ENCODE data around the gene RHCE. TPM values are rescaled to one million over a fixed set of nuclear protein-coding genes. Genes with fewer than 3 reads are reported as not detected.
"Not testable (repeated sequence)": the region's sequence is repeated elsewhere in the genome, so short reads cannot be mapped to it uniquely, and the experiment has no call there.

The RHCE gene
- total and polyA plus RNA-seq, 5 donors from 2014 or later: 0.16 to 0.45 (median 0.31) TPM; not detected in 1

DNA sequence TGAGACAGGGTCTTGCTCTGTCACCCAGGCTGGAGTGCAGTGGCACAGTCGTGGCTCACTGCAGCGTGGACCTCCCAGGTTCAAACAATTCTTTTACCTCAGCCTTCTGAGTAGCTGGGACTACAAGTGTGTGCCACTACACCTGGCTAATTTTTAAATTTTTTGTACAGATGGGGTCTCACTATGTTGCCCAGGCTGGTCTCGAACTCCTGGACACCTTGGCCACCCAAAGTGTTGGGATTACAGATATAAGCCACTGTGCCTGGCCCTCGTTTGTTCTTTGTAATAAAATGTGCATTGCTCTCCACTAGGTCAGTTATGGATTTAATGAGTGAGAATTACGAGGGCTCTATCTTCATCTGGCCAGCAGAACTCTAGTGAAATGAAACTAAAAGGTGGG lies 24.0 kb upstream of the RHCE start:
- not testable (repeated sequence) for H3K27ac ChIP-seq (ENCODE audit: insufficient read depth, low read length, poor library complexity, severe bottlenecking); ATAC-seq (ENCODE audit: low read depth in 2 of 2); H3K4me3 ChIP-seq (ENCODE audit: low read depth, low read length); H3K9me3 Mint-ChIP-seq; H3K9me3 ChIP-seq (ENCODE audit: control insufficient read depth in 2 of 2, low read length in 2 of 2); H3K4me1 ChIP-seq (ENCODE audit: control insufficient read depth, insufficient read depth, low read length, poor library complexity, severe bottlenecking); H3K27ac Mint-ChIP-seq; H3K4me3 Mint-ChIP-seq; DNase-seq; H3K27me3 ChIP-seq (ENCODE audit: control insufficient read depth, insufficient read depth, low read length); H3K27me3 Mint-ChIP-seq
- H3K36me3 ChIP-seq (ENCODE audit: control insufficient read depth, insufficient read depth, low read length): peaks cover 11% of the 10 kb centered on the region
- Mint-ChIP-seq H3K36me3 (peaks cover 18% of the 10 kb centered on the region), H3K4me1 (peaks cover 19 to 47% (median 27%) of the 10 kb centered on the region in 4 donors)

GRCh38 chr1:25443030-25443699 lies 22.5 kb upstream of the RHCE start:
- DNase-seq: no peak
- H3K27ac ChIP-seq (ENCODE audit: insufficient read depth, low read length, poor library complexity, severe bottlenecking): no peak overlapping the region
- H3K9me3 ChIP-seq (ENCODE audit: control insufficient read depth in 2 of 2, low read length in 2 of 2): no peaks in the 10 kb centered on the region
- Mint-ChIP-seq H3K36me3 (peaks cover 18% of the 10 kb centered on the region), H3K27me3 (no peaks in the 10 kb centered on the region), H3K4me3 (no peak overlapping the region), H3K27ac (peak overlapping the region; percentile 46 to 78 (median 63)), H3K4me1 (peaks cover 19 to 47% (median 28%) of the 10 kb centered on the region in 4 donors), H3K9me3 (no peaks in the 10 kb centered on the region)
- peak in 1 of 2 donors; percentile 59 for ATAC-seq (ENCODE audit: low read depth in 2 of 2)
- no peak overlapping the region for H3K4me3 ChIP-seq (ENCODE audit: low read depth, low read length)
- no peaks in the 10 kb centered on the region for H3K27me3 ChIP-seq (ENCODE audit: control insufficient read depth, insufficient read depth, low read length)
- peaks cover 4% of the 10 kb centered on the region for H3K4me1 ChIP-seq (ENCODE audit: control insufficient read depth, insufficient read depth, low read length, poor library complexity, severe bottlenecking)
- H3K36me3 ChIP-seq (ENCODE audit: control insufficient read depth, insufficient read depth, low read length): peaks cover 9% of the 10 kb centered on the region

- Histone ChIP-seq H3K9me3 (ENCODE audit: control insufficient read depth in 2 of 2, low read length in 2 of 2) (no peaks in the 10 kb centered on the region), H3K36me3 (ENCODE audit: control insufficient read depth, insufficient read depth, low read length) (peaks cover 9% of the 10 kb centered on the region), H3K4me3 (ENCODE audit: low read depth, low read length) (no peak overlapping the region), H3K4me1 (ENCODE audit: control insufficient read depth, insufficient read depth, low read length, poor library complexity, severe bottlenecking) (peaks cover 2% of the 10 kb centered on the region), H3K27me3 (ENCODE audit: control insufficient read depth, insufficient read depth, low read length) (no peaks in the 10 kb centered on the region), H3K27ac (ENCODE audit: insufficient read depth, low read length, poor library complexity, severe bottlenecking) (no peak overlapping the region)
- H3K9me3 Mint-ChIP-seq: no peaks in the 10 kb centered on the region
- H3K4me1 Mint-ChIP-seq: peaks cover 19 to 51% (median 29%) of the 10 kb centered on the region in 4 donors
- DNase-seq (no peak), ATAC-seq (ENCODE audit: low read depth in 2 of 2) (no peak)
- H3K4me3 Mint-ChIP-seq: peak overlapping the region in 1 of 4 donors; percentile 16
- H3K27me3 Mint-ChIP-seq: no peaks in the 10 kb centered on the region
- peaks cover 10% of the 10 kb centered on the region for H3K36me3 Mint-ChIP-seq
- H3K27ac Mint-ChIP-seq: peak overlapping the region in 1 of 3 donors; percentile 27
These were observed 21.6 kb upstream of the RHCE start for GRCh38 chr1:25442178-25442577.

DNA sequence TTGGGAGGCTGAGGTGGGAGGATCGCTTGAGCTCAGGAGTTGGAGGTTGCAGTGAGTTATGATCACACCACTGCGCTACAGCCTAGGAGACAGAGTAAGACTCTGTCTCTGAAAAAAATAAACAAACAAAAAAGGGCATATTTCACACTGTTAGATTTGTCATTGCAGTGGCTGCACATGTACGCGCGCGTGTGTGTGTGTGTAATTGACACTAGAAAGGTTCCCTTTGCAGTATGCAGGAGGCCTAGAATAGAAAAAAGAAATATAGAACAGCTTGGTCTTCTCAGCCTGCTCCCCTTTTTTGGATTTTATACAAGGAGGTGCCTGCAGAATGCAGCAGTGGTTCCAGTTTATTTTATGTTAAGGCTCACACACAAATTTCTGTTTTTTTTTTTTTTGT lies 18.7 kb upstream of the RHCE start:
- ATAC-seq (ENCODE audit: low read depth in 2 of 2) (no peak), DNase-seq (no peak)
- peaks cover 4% of the 10 kb centered on the region for H3K36me3 Mint-ChIP-seq
- H3K4me1 Mint-ChIP-seq: peaks cover 35 to 62% (median 45%) of the 10 kb centered on the region in 4 donors
- H3K27ac Mint-ChIP-seq: no peak overlapping the region
- Histone ChIP-seq H3K4me1 (ENCODE audit: control insufficient read depth, insufficient read depth, low read length, poor library complexity, severe bottlenecking) (peaks cover 16% of the 10 kb centered on the region), H3K36me3 (ENCODE audit: control insufficient read depth, insufficient read depth, low read length) (peaks cover 6% of the 10 kb centered on the region), H3K27me3 (ENCODE audit: control insufficient read depth, insufficient read depth, low read length) (no peaks in the 10 kb centered on the region), H3K4me3 (ENCODE audit: low read depth, low read length) (no peak overlapping the region), H3K9me3 (ENCODE audit: control insufficient read depth in 2 of 2, low read length in 2 of 2) (no peaks in the 10 kb centered on the region), H3K27ac (ENCODE audit: insufficient read depth, low read length, poor library complexity, severe bottlenecking) (no peak overlapping the region)
- no peak overlapping the region for H3K4me3 Mint-ChIP-seq
- no peaks in the 10 kb centered on the region for H3K27me3 Mint-ChIP-seq
- no peaks in the 10 kb centered on the region for H3K9me3 Mint-ChIP-seq

DNA sequence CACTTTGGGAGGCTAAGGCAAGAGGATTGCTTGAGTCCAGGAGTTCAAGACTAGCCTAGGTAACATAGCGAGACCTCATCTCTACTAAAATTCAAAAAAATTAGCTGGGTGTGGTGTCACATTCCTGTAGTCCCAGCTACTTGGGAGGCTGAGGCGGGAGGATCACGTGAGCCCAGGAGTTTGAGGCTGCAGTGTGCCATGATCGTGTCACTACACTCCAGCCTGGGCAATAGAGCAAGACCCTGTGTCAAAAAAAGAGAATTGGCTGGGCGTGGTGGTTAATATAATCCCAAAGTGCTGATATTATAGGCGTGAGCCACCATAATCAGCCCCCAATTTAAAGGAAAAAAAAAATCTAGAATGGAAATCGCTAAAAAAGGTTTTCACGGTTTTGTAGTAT lies 17.0 kb upstream of the RHCE start:
- Histone ChIP-seq H3K36me3 (ENCODE audit: control insufficient read depth, insufficient read depth, low read length) (peaks cover 6% of the 10 kb centered on the region), H3K27me3 (ENCODE audit: control insufficient read depth, insufficient read depth, low read length) (no peaks in the 10 kb centered on the region), H3K4me3 (ENCODE audit: low read depth, low read length) (no peak overlapping the region), H3K4me1 (ENCODE audit: control insufficient read depth, insufficient read depth, low read length, poor library complexity, severe bottlenecking) (peaks cover 31% of the 10 kb centered on the region), H3K27ac (ENCODE audit: insufficient read depth, low read length, poor library complexity, severe bottlenecking) (no peak overlapping the region), H3K9me3 (ENCODE audit: control insufficient read depth in 2 of 2, low read length in 2 of 2) (no peaks in the 10 kb centered on the region)
- Mint-ChIP-seq H3K27ac (no peak overlapping the region), H3K36me3 (peaks cover 4% of the 10 kb centered on the region), H3K4me3 (no peak overlapping the region), H3K27me3 (no peaks in the 10 kb centered on the region), H3K9me3 (no peaks in the 10 kb centered on the region), H3K4me1 (peaks cover 38 to 68% (median 53%) of the 10 kb centered on the region in 4 donors)
- no peak for ATAC-seq (ENCODE audit: low read depth in 2 of 2)
- DNase-seq: no peak

DNA sequence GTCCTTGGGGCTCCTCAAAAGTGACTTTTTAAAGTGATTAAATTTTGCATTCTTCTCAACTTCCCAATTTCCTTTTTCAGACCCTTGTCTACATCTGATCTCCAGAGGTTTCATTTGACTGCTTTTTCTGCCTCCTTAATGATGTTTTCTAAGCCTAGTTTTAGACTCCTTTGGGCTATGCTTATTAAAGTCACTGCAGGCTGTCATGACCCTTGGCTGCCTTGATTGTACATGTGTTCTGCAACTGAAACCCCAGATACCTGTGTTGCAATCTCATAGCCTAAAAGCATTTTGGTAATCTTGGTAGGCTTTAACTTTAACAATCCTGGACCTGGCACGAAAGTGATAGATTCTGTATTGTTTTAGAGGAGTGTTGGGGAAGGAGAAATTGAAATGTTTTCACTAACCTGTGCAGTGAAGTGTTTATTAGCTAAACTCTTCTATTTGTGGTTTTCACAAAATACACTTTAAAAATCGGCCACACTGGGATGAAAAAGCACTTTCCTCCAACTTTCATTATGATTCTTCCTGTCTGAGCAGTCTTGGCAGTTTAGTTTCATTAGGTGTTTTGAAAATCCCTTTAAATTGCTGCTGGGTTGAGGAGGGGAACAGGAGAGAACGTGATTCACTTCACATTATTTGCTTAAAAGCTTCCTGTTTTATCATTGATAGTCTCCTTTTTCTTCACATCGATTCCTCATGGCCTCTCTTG lies 14.9 kb upstream of the RHCE start:
- peaks cover 42% of the 10 kb centered on the region for H3K4me1 ChIP-seq (ENCODE audit: control insufficient read depth, insufficient read depth, low read length, poor library complexity, severe bottlenecking)
- Mint-ChIP-seq H3K27me3 (peaks cover 1% of the 10 kb centered on the region), H3K4me1 (peaks cover 39 to 64% (median 54%) of the 10 kb centered on the region in 4 donors), H3K27ac (peak overlapping the region; percentile 0 to 44 (median 37)), H3K36me3 (no peaks in the 10 kb centered on the region), H3K4me3 (peak overlapping the region; percentile 48 to 97 (median 70)), H3K9me3 (no peaks in the 10 kb centered on the region)
- H3K36me3 ChIP-seq (ENCODE audit: control insufficient read depth, insufficient read depth, low read length): peaks cover 6% of the 10 kb centered on the region
- no peaks in the 10 kb centered on the region for H3K27me3 ChIP-seq (ENCODE audit: control insufficient read depth, insufficient read depth, low read length)
- H3K4me3 ChIP-seq (ENCODE audit: low read depth, low read length): peak overlapping the region; percentile 39
- peak in 1 of 3 donors; percentile 13 for DNase-seq
- ATAC-seq (ENCODE audit: low read depth in 2 of 2): no peak
- H3K9me3 ChIP-seq (ENCODE audit: control insufficient read depth in 2 of 2, low read length in 2 of 2): no peaks in the 10 kb centered on the region
- H3K27ac ChIP-seq (ENCODE audit: insufficient read depth, low read length, poor library complexity, severe bottlenecking): peak overlapping the region; percentile 28

DNA sequence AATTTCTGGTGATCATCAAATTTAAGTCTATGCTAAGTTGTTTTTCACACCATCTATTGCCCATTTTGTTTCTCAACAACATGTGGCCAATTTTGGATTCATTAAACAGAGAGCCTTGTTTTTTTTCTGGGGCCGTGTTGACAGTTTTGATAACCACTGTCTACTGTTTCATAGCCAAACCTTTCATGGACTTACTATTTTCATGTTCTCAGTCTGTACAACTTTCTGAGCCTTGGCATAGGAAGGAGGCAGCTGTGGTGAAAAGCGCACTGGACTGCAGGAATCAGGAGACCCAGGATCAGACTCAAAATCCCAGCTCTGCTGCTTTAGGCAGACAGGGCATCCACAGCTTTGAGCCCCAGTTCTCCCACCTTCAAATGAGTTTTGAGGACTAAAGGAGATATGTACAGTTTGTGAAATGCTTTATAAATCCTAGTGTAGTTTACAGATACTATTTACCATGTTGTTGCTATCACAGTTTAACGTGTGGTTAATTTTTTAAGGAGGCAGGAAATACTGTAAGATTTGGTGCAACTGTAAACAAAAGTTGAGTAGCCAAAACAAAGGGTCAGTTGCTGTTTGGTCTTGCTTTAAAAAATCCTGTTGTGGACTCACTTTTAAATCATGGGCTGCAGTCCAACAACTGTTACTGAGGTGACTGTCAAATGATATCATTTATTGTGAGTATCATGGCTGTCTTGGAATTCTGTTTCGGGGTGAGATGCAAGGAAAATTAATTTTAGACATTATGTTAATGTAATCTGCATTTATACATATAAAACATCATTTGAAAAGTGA lies 13.0 kb upstream of the RHCE start:
- DNase-seq: no peak
- Mint-ChIP-seq H3K4me3 (peak overlapping the region; percentile 90 to 97 (median 94)), H3K4me1 (peaks cover 42 to 69% (median 60%) of the 10 kb centered on the region in 4 donors), H3K9me3 (no peaks in the 10 kb centered on the region), H3K27me3 (peaks cover 10% of the 10 kb centered on the region), H3K36me3 (no peaks in the 10 kb centered on the region), H3K27ac (peak overlapping the region in 2 of 3 donors; percentile 26 to 69)
- peak overlapping the region; percentile 13 for H3K4me3 ChIP-seq (ENCODE audit: low read depth, low read length)
- ATAC-seq (ENCODE audit: low read depth in 2 of 2): no peak
- H3K27me3 ChIP-seq (ENCODE audit: control insufficient read depth, insufficient read depth, low read length): no peaks in the 10 kb centered on the region
- H3K4me1 ChIP-seq (ENCODE audit: control insufficient read depth, insufficient read depth, low read length, poor library complexity, severe bottlenecking): peaks cover 42% of the 10 kb centered on the region
- H3K36me3 ChIP-seq (ENCODE audit: control insufficient read depth, insufficient read depth, low read length): peaks cover 6% of the 10 kb centered on the region
- no peaks in the 10 kb centered on the region for H3K9me3 ChIP-seq (ENCODE audit: control insufficient read depth in 2 of 2, low read length in 2 of 2)
- H3K27ac ChIP-seq (ENCODE audit: insufficient read depth, low read length, poor library complexity, severe bottlenecking): no peak overlapping the region

Measured in CD4-positive, CD25-positive, alpha-beta regulatory T cell (primary cell).